WTC11 (cell line): ENCODE data around the gene ZNF628. TPM values are rescaled to one million over a fixed set of nuclear protein-coding genes. Genes with fewer than 3 reads are reported as not detected.

ENCODE experiments used
- ATAC-seq: fragments of 200-7000 bp; cut with Tn5 transposase; 2 replicates; pipeline ENCODE4 v1.10.0; 2021; ENCODE audit warnings: mild to moderate bottlenecking, moderate library complexity
- CTCF ChIA-PET: fragments of 300-600 bp; sonication (Branson Sonifier 250); formaldehyde crosslinking; loops from one replicate; lab custom pipeline; 2021; ENCODE audit warnings: antibody characterized with exemption; lab: Charles Lee
- POLR2A ChIA-PET: fragments of 350-600 bp; sonication (Branson Sonifier 250); formaldehyde crosslinking; loops from one replicate; lab custom pipeline; 2021; ENCODE audit warnings: antibody characterized with exemption; lab: Charles Lee
- DNase-seq: peaks from one replicate; pipeline ENCODE4 v3.0.0; 2021; ENCODE audit warnings: low spot score
- H3K27ac Mint-ChIP-seq: 2 replicates; pipeline ENCODE4 v1.8.0; 2021; ENCODE audit warnings: mixed read lengths
- H3K27me3 Mint-ChIP-seq: 2 replicates; pipeline ENCODE4 v1.8.0; 2021; ENCODE audit warnings: low read depth, mild to moderate bottlenecking, moderate library complexity, mixed read lengths
- H3K36me3 Mint-ChIP-seq: 2 replicates; pipeline ENCODE4 v1.8.0; 2021; ENCODE audit warnings: mixed read lengths
- H3K4me1 Mint-ChIP-seq: 2 replicates; pipeline ENCODE4 v1.8.0; 2022; ENCODE audit warnings: mixed read lengths
- H3K4me3 Mint-ChIP-seq: 2 replicates; pipeline ENCODE4 v1.8.0; 2021; ENCODE audit warnings: mild to moderate bottlenecking, moderate library complexity, mixed read lengths
- H3K9me3 Mint-ChIP-seq: 2 replicates; pipeline ENCODE4 v1.8.0; 2021; ENCODE audit warnings: mixed read lengths
- CBFB ChIP-seq: sonication (generic); formaldehyde crosslinking; IDR thresholded peaks from 2 replicates; pipeline ENCODE4 v1.8.1; 2022; ENCODE audit warnings: mild to moderate bottlenecking, low read depth, missing genetic modification reagents
- CREB1 ChIP-seq: sonication (generic); formaldehyde crosslinking; IDR thresholded peaks from 2 replicates; pipeline ENCODE4 v1.8.0; 2023; ENCODE audit warnings: mild to moderate bottlenecking, missing genetic modification reagents
- CTCF ChIP-seq: fragments of 200-600 bp; IDR thresholded peaks from 2 replicates; pipeline ENCODE4 v1.8.0; 2022; ENCODE audit warnings: antibody characterized with exemption
- ELF4 ChIP-seq: sonication (generic); formaldehyde crosslinking; IDR thresholded peaks from 2 replicates; pipeline ENCODE4 v1.8.1; 2022; ENCODE audit warnings: low read depth, mild to moderate bottlenecking, moderate library complexity, missing genetic modification reagents
- FOXP4 ChIP-seq: sonication (generic); formaldehyde crosslinking; IDR thresholded peaks from 2 replicates; pipeline ENCODE4 v1.8.0; 2022; ENCODE audit warnings: mild to moderate bottlenecking, missing genetic modification reagents
- GABPB1 ChIP-seq: sonication (generic); formaldehyde crosslinking; IDR thresholded peaks from 2 replicates; pipeline ENCODE4 v1.8.1; 2023; ENCODE audit warnings: mild to moderate bottlenecking, missing genetic modification reagents
- HMGXB4 ChIP-seq: sonication (generic); formaldehyde crosslinking; IDR thresholded peaks from 2 replicates; pipeline ENCODE4 v1.8.1; 2023; ENCODE audit warnings: mild to moderate bottlenecking, moderate library complexity, missing genetic modification reagents
- NFE2L1 ChIP-seq: sonication (generic); formaldehyde crosslinking; IDR thresholded peaks from 2 replicates; pipeline ENCODE4 v1.8.1; 2023; ENCODE audit warnings: missing genetic modification reagents
- NR2C2 ChIP-seq: sonication (generic); formaldehyde crosslinking; IDR thresholded peaks from 2 replicates; pipeline ENCODE4 v1.8.0; 2022; ENCODE audit warnings: mild to moderate bottlenecking, missing genetic modification reagents
- RELA ChIP-seq: sonication (generic); formaldehyde crosslinking; IDR thresholded peaks from 2 replicates; pipeline ENCODE4 v1.8.1; 2022; ENCODE audit warnings: missing genetic modification reagents, mild to moderate bottlenecking, borderline replicate concordance
- SP1 ChIP-seq: sonication (generic); formaldehyde crosslinking; conservative IDR thresholded peaks from 2 replicates; pipeline ENCODE4 v1.8.1; 2022; ENCODE audit warnings: missing genetic modification reagents
- ZBTB21 ChIP-seq: sonication (generic); formaldehyde crosslinking; IDR thresholded peaks from 2 replicates; pipeline ENCODE4 v1.8.1; 2023; ENCODE audit warnings: mild to moderate bottlenecking, missing genetic modification reagents, borderline replicate concordance
- ZMAT4 ChIP-seq: fragments of 250-450 bp; sonication (Bioruptor Pico); IDR thresholded peaks from 2 replicates; pipeline ENCODE4 v1.9.0; 2021; ENCODE audit warnings: mild to moderate bottlenecking
- ZNF423 ChIP-seq: fragments of 250-450 bp; sonication (Bioruptor Pico); IDR thresholded peaks from 2 replicates; pipeline ENCODE4 v2.1.2; 2022; ENCODE audit warnings: mild to moderate bottlenecking, moderate library complexity
- total RNA-seq: library from RNA; stranded (reverse); gene quantifications from 3 replicates; pipeline ENCODE4 v1.2.3, GENCODE V29; 2021
- TF ChIP-seq, protein P1 (sequence below): sonication (generic); formaldehyde crosslinking; IDR thresholded peaks from 2 replicates; pipeline ENCODE4 v1.8.0; 2022; ENCODE audit warnings: mild to moderate bottlenecking, missing genetic modification reagents
- TF ChIP-seq, protein P2 (sequence below): fragments of 250-450 bp; sonication (Bioruptor Pico); IDR thresholded peaks from 2 replicates; pipeline ENCODE4 v1.9.0; 2021; ENCODE audit warnings: mild to moderate bottlenecking, borderline replicate concordance

Gene ZNF628
- total RNA-seq, 1 experiment from 2014 or later, result 23.6 TPM

GRCh38 chr19:55467236-55468053 lies 9.0 kb upstream of the ZNF628 start:
- no peaks in the 10 kb centered on the region for H3K36me3 Mint-ChIP-seq
- peaks cover 33% of the 10 kb centered on the region for H3K27me3 Mint-ChIP-seq
- ChIA-PET CTCF (interaction anchor here (0.5 to 3.2 kb wide), 69 partner anchors 8 to 994 kb away, joined by 3 to 68 read pairs (median 5); partner anchors contain the start of genes CDC42EP5, DNAAF3, EPS8L1 and FIZ1), POLR2A (no interaction called here)
- no peak for TF ChIP-seq FOXP4
- TF ChIP-seq ZMAT4, result no peak
- 0 out of 2 replicates have a peak, but pooled peaks have one; percentile 59 for TF ChIP-seq HMGXB4 (CRISPR knock-in tag)
- TF ChIP-seq CREB1 (CRISPR knock-in tag), result no peak
- TF ChIP-seq CTCF, result peak; percentile 98
- TF ChIP-seq GABPB1 (CRISPR knock-in tag), result 0 out of 2 replicates have a peak, but pooled peaks have one; percentile 30
- no peak for TF ChIP-seq ZBTB21
- TF ChIP-seq SP1, result no peak
- TF ChIP-seq NFE2L1 (CRISPR knock-in tag), result no peak
- no peak for TF ChIP-seq NR2C2 (CRISPR knock-in tag)
- peaks cover 27% of the 10 kb centered on the region for H3K4me1 Mint-ChIP-seq
- DNase-seq (peak; percentile 77), ATAC-seq (peak; percentile 78)
- H3K9me3 Mint-ChIP-seq, result no peaks in the 10 kb centered on the region
- H3K4me3 Mint-ChIP-seq, result no peak overlapping the region
- no peak overlapping the region for H3K27ac Mint-ChIP-seq

- Mint-ChIP-seq H3K27me3 (peaks cover 33% of the 10 kb centered on the region), H3K4me3 (no peak overlapping the region), H3K9me3 (no peaks in the 10 kb centered on the region), H3K36me3 (no peaks in the 10 kb centered on the region), H3K4me1 (peaks cover 23% of the 10 kb centered on the region), H3K27ac (no peak overlapping the region)
- TF ChIP-seq ZNF423 (CRISPR knock-in tag) (peak; percentile 69; the same call in 1 of the 2 replicates), CBFB (no peak)
- ChIA-PET CTCF (interaction anchor here (0.6 to 3.2 kb wide), 49 partner anchors 8 to 795 kb away, joined by 3 to 68 read pairs (median 6); partner anchors contain the start of genes DNAAF3, FIZ1, HSPBP1 and IL11), POLR2A (no interaction called here)
- ATAC-seq, result no peak
- no peak for DNase-seq
These were observed 8.4 kb upstream of the ZNF628 start for GRCh38 chr19:55468054-55468393.

GRCh38 chr19:55471266-55471665 lies 5.2 kb upstream of the ZNF628 start:
- H3K27me3 Mint-ChIP-seq, result peaks cover 26% of the 10 kb centered on the region
- H3K36me3 Mint-ChIP-seq, result no peaks in the 10 kb centered on the region
- ATAC-seq (no peak), DNase-seq (no peak)
- H3K4me3 Mint-ChIP-seq, result no peak overlapping the region
- H3K4me1 Mint-ChIP-seq, result peaks cover 20% of the 10 kb centered on the region
- H3K9me3 Mint-ChIP-seq, result no peaks in the 10 kb centered on the region
- ChIA-PET CTCF (interaction anchor here (0.7 to 1.4 kb wide), 2 partner anchors 32 to 182 kb away, joined by 4 to 6 read pairs; no protein-coding TSS in a partner anchor), POLR2A (no interaction called here)
- H3K27ac Mint-ChIP-seq, result no peak overlapping the region
- TF ChIP-seq, protein P1, sequence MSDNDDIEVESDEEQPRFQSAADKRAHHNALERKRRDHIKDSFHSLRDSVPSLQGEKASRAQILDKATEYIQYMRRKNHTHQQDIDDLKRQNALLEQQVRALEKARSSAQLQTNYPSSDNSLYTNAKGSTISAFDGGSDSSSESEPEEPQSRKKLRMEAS (CRISPR knock-in tag), result no peak
- TF ChIP-seq, protein P2, sequence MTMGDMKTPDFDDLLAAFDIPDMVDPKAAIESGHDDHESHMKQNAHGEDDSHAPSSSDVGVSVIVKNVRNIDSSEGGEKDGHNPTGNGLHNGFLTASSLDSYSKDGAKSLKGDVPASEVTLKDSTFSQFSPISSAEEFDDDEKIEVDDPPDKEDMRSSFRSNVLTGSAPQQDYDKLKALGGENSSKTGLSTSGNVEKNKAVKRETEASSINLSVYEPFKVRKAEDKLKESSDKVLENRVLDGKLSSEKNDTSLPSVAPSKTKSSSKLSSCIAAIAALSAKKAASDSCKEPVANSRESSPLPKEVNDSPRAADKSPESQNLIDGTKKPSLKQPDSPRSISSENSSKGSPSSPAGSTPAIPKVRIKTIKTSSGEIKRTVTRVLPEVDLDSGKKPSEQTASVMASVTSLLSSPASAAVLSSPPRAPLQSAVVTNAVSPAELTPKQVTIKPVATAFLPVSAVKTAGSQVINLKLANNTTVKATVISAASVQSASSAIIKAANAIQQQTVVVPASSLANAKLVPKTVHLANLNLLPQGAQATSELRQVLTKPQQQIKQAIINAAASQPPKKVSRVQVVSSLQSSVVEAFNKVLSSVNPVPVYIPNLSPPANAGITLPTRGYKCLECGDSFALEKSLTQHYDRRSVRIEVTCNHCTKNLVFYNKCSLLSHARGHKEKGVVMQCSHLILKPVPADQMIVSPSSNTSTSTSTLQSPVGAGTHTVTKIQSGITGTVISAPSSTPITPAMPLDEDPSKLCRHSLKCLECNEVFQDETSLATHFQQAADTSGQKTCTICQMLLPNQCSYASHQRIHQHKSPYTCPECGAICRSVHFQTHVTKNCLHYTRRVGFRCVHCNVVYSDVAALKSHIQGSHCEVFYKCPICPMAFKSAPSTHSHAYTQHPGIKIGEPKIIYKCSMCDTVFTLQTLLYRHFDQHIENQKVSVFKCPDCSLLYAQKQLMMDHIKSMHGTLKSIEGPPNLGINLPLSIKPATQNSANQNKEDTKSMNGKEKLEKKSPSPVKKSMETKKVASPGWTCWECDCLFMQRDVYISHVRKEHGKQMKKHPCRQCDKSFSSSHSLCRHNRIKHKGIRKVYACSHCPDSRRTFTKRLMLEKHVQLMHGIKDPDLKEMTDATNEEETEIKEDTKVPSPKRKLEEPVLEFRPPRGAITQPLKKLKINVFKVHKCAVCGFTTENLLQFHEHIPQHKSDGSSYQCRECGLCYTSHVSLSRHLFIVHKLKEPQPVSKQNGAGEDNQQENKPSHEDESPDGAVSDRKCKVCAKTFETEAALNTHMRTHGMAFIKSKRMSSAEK (CRISPR knock-in tag), result no peak
- no peak for TF ChIP-seq ELF4
- no peak for TF ChIP-seq RELA
